SKM-1 (cell line): ENCODE results near the gene NLRP12.
A peak's percentile ranks its signal among the peaks of the same experiment; 100 is the strongest.
"Not testable (repeated sequence)": the region's sequence is repeated elsewhere in the genome, so short reads cannot be mapped to it uniquely, and the experiment has no call there.

Experiments used
- DNase-seq: peaks from one replicate; lab custom pipeline; 2025; ENCODE audit not compliant: unreplicated experiment; lab: John Stamatoyannopoulos, UW

NLRP12 gene

GRCh38 chr19:53824134-53824611 is at the start of gene NLRP12:
Gene NLRP12 (minus strand): TSS chr19:53824314. CDS start chr19:53824174, 140 bp downstream.
- DNase-seq: peak; percentile 82

- no peak for DNase-seq
These were observed 48.6 kb upstream of the NLRP12 start for GRCh38 chr19:53872762-53873161.

- no peak for DNase-seq
These were observed 47.3 kb upstream of the NLRP12 start for GRCh38 chr19:53871454-53871853.

GRCh38 chr19:53870485-53870844 is 46.4 kb upstream of the NLRP12 start:
- peak; percentile 54 for DNase-seq

- not testable (repeated sequence) for DNase-seq
These were observed 45.8 kb upstream of the NLRP12 start for GRCh38 chr19:53869805-53870484.

GRCh38 chr19:53868892-53869804 is 45.0 kb upstream of the NLRP12 start:
- DNase-seq: peak; percentile 62

- no peak for DNase-seq
These were observed 44.2 kb upstream of the NLRP12 start for GRCh38 chr19:53868091-53868891.

- peak; percentile 35 for DNase-seq
These were observed 43.3 kb upstream of the NLRP12 start, which contains the start of gene MYADM for GRCh38 chr19:53867225-53868090. Gene MYADM (plus strand): TSS chr19:53867883. CDS start chr19:53873530, 5,647 bp downstream.

- no peak for DNase-seq
These were observed 42.7 kb upstream of the NLRP12 start for GRCh38 chr19:53866865-53867224.

GRCh38 chr19:53865918-53866864 is 42.1 kb upstream of the NLRP12 start:
- DNase-seq: no peak

- DNase-seq: no peak
These were observed 41.4 kb upstream of the NLRP12 start for GRCh38 chr19:53865523-53865917.

GRCh38 chr19:53864308-53864836 is 40.3 kb upstream of the NLRP12 start:
- no peak for DNase-seq

GRCh38 chr19:53853707-53854106 is 29.6 kb upstream of the NLRP12 start:
- no peak for DNase-seq

GRCh38 chr19:53849237-53849676 is 25.1 kb upstream of the NLRP12 start:
- DNase-seq: peak; percentile 10

GRCh38 chr19:53847555-53847954 is 23.4 kb upstream of the NLRP12 start:
- DNase-seq: no peak

- DNase-seq: no peak
These were observed 20.7 kb upstream of the NLRP12 start for GRCh38 chr19:53844849-53845246.

- DNase-seq: not testable (repeated sequence)
These were observed 16.8 kb upstream of the NLRP12 start for GRCh38 chr19:53840914-53841313.

GRCh38 chr19:53840241-53840640 is 16.1 kb upstream of the NLRP12 start:
- DNase-seq: not testable (repeated sequence)

- not testable (repeated sequence) for DNase-seq
These were observed 14.3 kb upstream of the NLRP12 start for GRCh38 chr19:53838446-53838845.
